Nephron progenitor cell (in vitro differentiated cells): ENCODE results near the gene NSUN7.
A peak's percentile ranks its signal among the peaks of the same experiment; 100 is the strongest.

Source experiments
- DNase-seq: peaks from one replicate; pipeline ENCODE4 v3.0.0; 2021
- H3K27ac Mint-ChIP-seq: 2 replicates; pipeline ENCODE4 v1.8.0; 2021; ENCODE audit warnings: mild to moderate bottlenecking, moderate library complexity, mixed read lengths
- H3K27me3 Mint-ChIP-seq: 2 replicates; pipeline ENCODE4 v1.8.0; 2021; ENCODE audit warnings: mild to moderate bottlenecking, low read depth, mixed read lengths; ENCODE audit not compliant: poor library complexity
- H3K36me3 Mint-ChIP-seq: 2 replicates; pipeline ENCODE4 v1.8.0; 2021; ENCODE audit warnings: low read depth, mixed read lengths
- H3K4me1 Mint-ChIP-seq: 2 replicates; pipeline ENCODE4 v1.8.0; 2021; ENCODE audit warnings: mixed read lengths
- H3K4me3 Mint-ChIP-seq: 2 replicates; pipeline ENCODE4 v1.8.0; 2021; ENCODE audit warnings: mild to moderate bottlenecking, moderate library complexity, mixed read lengths
- H3K9me3 Mint-ChIP-seq: 2 replicates; pipeline ENCODE4 v1.8.0; 2021; ENCODE audit warnings: mild to moderate bottlenecking, moderate library complexity, mixed read lengths
- TF ChIP-seq, protein P1 (sequence below): fragments of 200-600 bp; sonication (generic); IDR thresholded peaks from 2 replicates; pipeline ENCODE4 v1.5.0; 2021; ENCODE audit warnings: antibody characterized with exemption

Gene NSUN7

DNA sequence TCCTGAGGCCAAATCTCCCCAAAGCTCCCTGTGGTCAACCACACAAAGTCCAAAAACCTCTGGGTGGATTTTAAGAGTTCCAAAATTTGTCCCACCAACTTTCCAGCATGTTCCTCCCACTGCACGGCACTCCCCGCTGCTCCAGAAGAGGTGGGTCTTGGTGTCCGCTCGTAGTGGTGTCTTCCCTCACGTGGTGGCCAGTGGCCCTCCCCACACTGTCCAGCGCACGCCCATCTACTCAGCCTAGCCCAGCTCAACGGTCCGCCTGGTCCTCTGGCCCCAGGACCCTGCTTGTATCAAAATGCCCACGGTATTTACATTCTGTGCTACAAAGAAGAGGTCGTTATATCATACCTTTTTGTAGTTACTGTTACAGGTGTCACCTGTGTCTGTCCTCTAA is 83.5 kb downstream of the NSUN7 start:
- H3K9me3 Mint-ChIP-seq, result no peaks in the 10 kb centered on the region
- peaks cover 1% of the 10 kb centered on the region for H3K27me3 Mint-ChIP-seq
- H3K36me3 Mint-ChIP-seq, result peaks cover 67% of the 10 kb centered on the region
- DNase-seq, result no peak
- H3K4me1 Mint-ChIP-seq, result peaks cover 34% of the 10 kb centered on the region
- TF ChIP-seq, protein P1, sequence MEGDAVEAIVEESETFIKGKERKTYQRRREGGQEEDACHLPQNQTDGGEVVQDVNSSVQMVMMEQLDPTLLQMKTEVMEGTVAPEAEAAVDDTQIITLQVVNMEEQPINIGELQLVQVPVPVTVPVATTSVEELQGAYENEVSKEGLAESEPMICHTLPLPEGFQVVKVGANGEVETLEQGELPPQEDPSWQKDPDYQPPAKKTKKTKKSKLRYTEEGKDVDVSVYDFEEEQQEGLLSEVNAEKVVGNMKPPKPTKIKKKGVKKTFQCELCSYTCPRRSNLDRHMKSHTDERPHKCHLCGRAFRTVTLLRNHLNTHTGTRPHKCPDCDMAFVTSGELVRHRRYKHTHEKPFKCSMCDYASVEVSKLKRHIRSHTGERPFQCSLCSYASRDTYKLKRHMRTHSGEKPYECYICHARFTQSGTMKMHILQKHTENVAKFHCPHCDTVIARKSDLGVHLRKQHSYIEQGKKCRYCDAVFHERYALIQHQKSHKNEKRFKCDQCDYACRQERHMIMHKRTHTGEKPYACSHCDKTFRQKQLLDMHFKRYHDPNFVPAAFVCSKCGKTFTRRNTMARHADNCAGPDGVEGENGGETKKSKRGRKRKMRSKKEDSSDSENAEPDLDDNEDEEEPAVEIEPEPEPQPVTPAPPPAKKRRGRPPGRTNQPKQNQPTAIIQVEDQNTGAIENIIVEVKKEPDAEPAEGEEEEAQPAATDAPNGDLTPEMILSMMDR, result no peak
- H3K27ac Mint-ChIP-seq, result no peak overlapping the region
- H3K4me3 Mint-ChIP-seq, result no peak overlapping the region

DNA sequence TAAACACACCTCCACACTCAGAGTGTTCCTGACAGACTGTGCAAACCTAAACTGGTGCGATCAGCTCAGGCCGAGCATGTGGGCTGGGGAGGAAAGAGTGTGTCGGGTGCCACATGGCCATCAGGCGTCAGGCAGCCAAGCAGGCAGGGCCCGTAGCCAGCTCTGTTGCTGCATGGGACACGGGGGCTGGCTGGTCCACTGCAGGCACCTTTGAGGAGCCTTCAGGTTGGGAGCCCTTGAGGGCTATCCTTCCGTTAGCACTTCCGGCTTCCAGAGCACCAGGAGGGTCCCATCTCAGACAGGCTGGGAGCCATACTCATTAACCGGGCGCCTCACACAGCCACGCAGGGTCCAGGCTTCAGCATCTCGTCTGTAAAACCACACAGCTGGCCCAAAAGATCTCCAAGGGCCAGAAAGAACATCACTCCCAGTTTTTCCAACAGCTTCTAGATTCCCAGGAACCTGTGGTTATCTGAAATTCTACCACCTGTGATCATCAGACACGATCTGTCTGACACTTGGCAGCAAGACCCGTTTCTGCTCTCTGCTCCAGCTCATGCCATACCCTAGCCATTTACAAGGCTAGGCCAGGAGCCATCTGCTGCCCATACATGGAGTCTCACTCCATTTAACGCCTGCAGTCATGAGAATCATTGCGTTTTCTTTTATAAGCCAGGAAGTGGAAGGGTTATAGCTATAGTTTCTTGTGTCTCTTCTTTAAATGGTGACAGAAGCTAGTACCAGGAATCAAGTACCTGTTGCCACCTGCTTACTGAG is 87.5 kb downstream of the NSUN7 start:
- no peak overlapping the region for H3K27ac Mint-ChIP-seq
- DNase-seq, result no peak
- H3K9me3 Mint-ChIP-seq, result no peaks in the 10 kb centered on the region
- H3K27me3 Mint-ChIP-seq, result no peaks in the 10 kb centered on the region
- H3K4me1 Mint-ChIP-seq, result peaks cover 48% of the 10 kb centered on the region
- no peak overlapping the region for H3K4me3 Mint-ChIP-seq
- H3K36me3 Mint-ChIP-seq, result peaks cover 56% of the 10 kb centered on the region
- TF ChIP-seq, protein P1, result no peak

DNA sequence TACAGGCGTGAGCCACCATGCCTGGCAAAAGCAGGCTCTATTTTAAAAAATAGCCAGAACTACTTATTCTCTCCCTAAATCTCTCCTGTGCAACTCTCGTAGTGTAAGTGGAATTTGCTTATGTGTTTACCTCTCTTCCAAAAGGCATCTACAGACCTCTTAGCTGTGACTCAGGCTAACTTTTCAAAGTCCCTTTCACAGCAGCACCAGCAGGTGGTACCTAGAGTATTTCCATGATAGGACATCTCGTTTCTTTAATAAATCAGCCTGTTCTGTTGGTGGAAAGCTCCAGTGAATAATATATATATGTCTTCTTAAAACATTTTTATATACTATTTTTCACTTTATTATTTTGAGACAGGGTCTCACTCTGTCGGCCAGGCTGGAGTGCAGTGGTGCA is 89.0 kb downstream of the NSUN7 start:
- H3K36me3 Mint-ChIP-seq, result peaks cover 43% of the 10 kb centered on the region
- no peak for DNase-seq
- peaks cover 63% of the 10 kb centered on the region for H3K4me1 Mint-ChIP-seq
- TF ChIP-seq, protein P1, result no peak
- no peaks in the 10 kb centered on the region for H3K9me3 Mint-ChIP-seq
- no peak overlapping the region for H3K4me3 Mint-ChIP-seq
- H3K27me3 Mint-ChIP-seq, result no peaks in the 10 kb centered on the region
- H3K27ac Mint-ChIP-seq, result no peak overlapping the region

DNA sequence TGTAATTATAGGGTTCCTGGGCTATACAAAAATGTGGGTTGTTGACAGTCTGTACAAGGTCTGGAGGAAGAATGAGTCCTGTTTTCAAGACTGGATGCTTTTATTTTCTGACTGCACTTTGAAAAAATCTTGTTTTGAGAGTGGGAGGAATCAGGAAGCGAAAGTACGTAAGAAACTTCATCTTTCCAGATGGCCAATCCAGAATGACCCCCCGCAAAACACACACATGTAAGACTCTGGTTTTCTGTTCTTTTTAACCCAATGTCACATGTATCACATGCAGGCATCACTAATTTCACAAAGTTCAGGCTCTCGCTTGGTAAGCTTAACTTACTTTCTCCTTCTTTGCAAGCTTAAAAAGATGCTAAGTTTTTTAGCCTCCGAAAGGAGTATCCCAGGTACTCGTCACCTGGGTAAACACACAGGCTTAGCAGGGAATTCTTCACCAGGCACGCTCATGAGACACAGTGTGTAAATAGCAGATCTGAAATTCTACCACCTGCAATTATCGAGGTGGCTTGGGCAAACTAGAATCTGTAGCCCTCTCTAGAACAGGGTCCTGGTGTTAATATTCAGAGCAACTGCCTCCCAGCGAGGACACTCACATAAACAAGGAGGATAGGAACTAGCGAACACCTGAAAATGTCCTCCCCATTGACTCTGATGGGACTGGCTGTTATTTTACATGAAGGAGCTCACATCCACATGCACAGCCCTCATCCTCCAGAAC is 90.7 kb downstream of the NSUN7 start:
- Mint-ChIP-seq H3K4me1 (peaks cover 63% of the 10 kb centered on the region), H3K9me3 (no peaks in the 10 kb centered on the region), H3K27me3 (no peaks in the 10 kb centered on the region), H3K4me3 (no peak overlapping the region), H3K27ac (no peak overlapping the region), H3K36me3 (peaks cover 33% of the 10 kb centered on the region)
- TF ChIP-seq, protein P1, result no peak
- no peak for DNase-seq

- Mint-ChIP-seq H3K27ac (peak overlapping the region; percentile 44), H3K4me3 (peak overlapping the region; percentile 27)
These were observed 91.3 kb downstream of the NSUN7 start for GRCh38 chr4:40840985-40841571.

More at GRCh38 chr4:40840985-40841571, 91.3 kb downstream of the NSUN7 start:
- peaks cover 26% of the 10 kb centered on the region for H3K36me3 Mint-ChIP-seq
- H3K9me3 Mint-ChIP-seq, result no peaks in the 10 kb centered on the region
- DNase-seq, result peak; percentile 90
- H3K27me3 Mint-ChIP-seq, result no peaks in the 10 kb centered on the region
- TF ChIP-seq, protein P1, result peak; percentile 83
- peaks cover 63% of the 10 kb centered on the region for H3K4me1 Mint-ChIP-seq
